ENCODE measurements around the gene BAHCC1.

The BAHCC1 gene

DNA sequence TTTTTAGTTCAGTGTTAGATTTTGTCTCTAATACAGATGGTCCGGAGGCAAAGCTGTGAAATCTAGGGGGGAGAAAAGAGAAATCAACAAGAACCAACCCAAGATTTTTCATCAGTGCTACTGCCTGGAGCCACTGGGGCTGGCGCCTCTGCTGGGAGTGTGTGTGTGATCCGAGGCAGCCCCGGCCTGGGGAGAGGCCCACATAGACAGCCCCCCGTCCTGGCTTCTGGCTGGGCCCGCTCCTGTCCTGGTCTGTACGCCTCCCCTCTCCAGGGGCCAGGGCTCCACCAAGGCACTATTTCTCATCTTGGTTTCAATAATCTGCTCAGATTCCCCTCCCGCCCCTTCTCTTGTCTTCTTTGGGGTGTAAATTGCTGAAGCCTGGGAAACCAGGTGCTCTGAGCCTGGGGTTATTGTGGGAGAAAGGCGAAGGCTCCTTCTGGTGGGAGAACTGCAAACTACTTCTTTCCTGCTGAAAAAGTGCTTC lies 7.8 kb downstream of the BAHCC1 start:
- Histone ChIP-seq H3K4me3 (ENCODE audit: low read length) (no peak overlapping the region), H3K27ac (ENCODE audit: low read length) (no peak overlapping the region), H3K36me3 (ENCODE audit: control insufficient read depth, low read depth, low read length) (no peaks in the 10 kb centered on the region), H3K4me1 (ENCODE audit: control insufficient read depth, low read depth, low read length) (peaks cover 36% of the 10 kb centered on the region), H3K9me3 (ENCODE audit: control insufficient read depth, low read depth, low read length) (no peaks in the 10 kb centered on the region), H3K9ac (ENCODE audit: low read length) (no peak overlapping the region), H3K27me3 (ENCODE audit: control insufficient read depth, insufficient read depth, low read length) (peaks cover 70% of the 10 kb centered on the region)

DNA sequence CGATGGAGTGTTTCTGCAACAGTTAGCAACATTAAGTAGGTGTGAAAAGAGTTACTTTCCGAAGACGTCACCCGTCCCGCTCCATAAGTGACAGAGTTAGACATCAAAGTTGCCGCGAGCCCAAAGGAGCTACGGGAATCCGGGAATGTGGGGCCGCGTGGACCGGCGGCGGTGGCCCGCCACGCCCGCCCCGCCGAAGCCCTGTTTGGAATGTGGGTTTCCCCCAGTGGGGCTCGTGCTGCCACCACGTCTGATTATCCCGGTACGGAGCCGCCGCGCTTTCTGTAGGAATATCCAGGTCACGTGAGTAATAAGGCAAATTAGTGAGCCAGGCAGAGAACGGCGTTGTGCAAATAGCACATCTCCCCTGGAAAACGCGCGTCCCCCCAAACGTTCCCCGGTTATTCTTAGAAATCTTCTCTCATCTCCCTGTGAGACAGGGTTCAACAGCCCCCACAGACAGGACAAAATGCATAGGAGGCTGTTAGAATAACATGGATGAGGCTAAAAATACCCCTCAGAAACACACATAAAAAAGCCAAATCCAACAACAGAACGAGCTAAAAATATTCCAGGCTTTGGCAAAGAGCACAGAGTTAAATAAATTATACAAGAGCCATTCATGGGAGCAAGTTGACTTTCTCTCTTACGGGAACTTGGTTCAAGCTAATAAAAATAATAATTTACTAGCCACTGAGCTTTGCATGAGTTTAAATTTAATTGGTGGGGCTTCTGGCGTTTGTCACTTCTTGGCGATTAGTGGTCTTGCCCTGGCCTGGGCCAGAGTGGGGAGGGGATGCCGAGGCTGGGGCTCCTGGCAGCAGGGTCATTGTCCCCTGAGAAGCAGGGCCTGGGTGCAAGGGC lies 8.6 kb downstream of the BAHCC1 start:
- Histone ChIP-seq H3K27ac (ENCODE audit: low read length) (no peak overlapping the region), H3K36me3 (ENCODE audit: control insufficient read depth, low read depth, low read length) (no peaks in the 10 kb centered on the region), H3K9me3 (ENCODE audit: control insufficient read depth, low read depth, low read length) (no peaks in the 10 kb centered on the region), H3K27me3 (ENCODE audit: control insufficient read depth, insufficient read depth, low read length) (peaks cover 61% of the 10 kb centered on the region), H3K9ac (ENCODE audit: low read length) (no peak overlapping the region), H3K4me1 (ENCODE audit: control insufficient read depth, low read depth, low read length) (peaks cover 30% of the 10 kb centered on the region), H3K4me3 (ENCODE audit: low read length) (no peak overlapping the region)

DNA sequence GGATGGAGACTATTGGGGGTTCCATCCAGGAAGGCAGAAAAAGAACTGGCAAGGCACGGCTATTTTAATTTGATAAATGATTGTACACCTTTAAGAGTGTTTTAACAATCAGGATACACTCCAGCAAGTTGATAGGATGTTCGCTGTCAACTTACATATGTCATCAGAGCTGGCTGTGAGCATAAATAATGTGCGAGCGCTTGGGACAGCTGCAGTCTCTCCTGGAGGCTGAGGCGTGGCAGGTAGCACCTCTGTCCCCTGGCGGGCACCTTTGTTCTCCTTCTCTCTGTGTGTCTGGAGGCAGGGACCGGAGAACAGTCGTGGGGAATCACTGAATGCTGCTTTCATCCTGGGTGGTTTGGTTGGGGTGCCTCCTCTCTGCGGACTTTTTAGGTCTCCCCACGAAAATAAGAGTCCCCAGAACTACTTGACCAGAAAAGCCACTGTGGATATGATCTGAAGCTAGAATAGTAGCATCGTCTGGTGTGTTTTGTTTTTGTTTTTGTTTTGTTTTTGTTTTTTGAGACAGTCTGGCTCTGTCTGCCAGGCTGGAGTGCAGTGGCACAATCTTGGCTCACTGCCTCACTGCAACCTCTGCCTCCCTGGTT lies 9.4 kb downstream of the BAHCC1 start:
- Histone ChIP-seq H3K27ac (ENCODE audit: low read length) (no peak overlapping the region), H3K4me1 (ENCODE audit: control insufficient read depth, low read depth, low read length) (peaks cover 28% of the 10 kb centered on the region)

DNA sequence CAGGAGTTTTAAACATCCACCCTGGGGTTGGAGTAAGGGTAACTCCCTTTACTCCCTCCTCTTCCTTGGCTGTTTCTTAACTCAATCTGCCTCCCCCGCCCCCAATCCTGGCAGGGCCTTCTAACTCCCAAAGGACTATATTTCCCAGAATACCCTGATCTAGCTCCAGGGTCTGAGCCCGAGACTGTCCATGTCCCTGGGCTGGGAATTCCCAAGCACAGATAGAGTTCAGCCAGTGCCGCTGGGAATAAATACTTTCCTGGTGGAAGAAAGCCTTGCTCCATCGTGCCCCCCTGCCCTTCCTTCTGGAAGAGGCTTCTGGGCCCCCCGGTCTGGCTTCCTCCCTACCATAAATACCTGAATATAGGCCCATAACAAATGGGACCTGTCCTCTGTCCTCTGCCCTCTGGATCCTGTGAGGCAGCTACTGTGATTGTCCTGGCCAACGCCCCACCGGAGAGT lies 10.2 kb downstream of the BAHCC1 start:
- H3K36me3 ChIP-seq (ENCODE audit: control insufficient read depth, low read depth, low read length): no peaks in the 10 kb centered on the region
- no peak overlapping the region for H3K27ac ChIP-seq (ENCODE audit: low read length)
- peaks cover 50% of the 10 kb centered on the region for H3K27me3 ChIP-seq (ENCODE audit: control insufficient read depth, insufficient read depth, low read length)
- H3K4me3 ChIP-seq (ENCODE audit: low read length): no peak overlapping the region
- no peak overlapping the region for H3K9ac ChIP-seq (ENCODE audit: low read length)
- H3K4me1 ChIP-seq (ENCODE audit: control insufficient read depth, low read depth, low read length): peaks cover 28% of the 10 kb centered on the region
- no peaks in the 10 kb centered on the region for H3K9me3 ChIP-seq (ENCODE audit: control insufficient read depth, low read depth, low read length)

More for the DNA sequence above, 9.4 kb downstream of the BAHCC1 start:
- Histone ChIP-seq H3K27me3 (ENCODE audit: control insufficient read depth, insufficient read depth, low read length) (peaks cover 58% of the 10 kb centered on the region), H3K9ac (ENCODE audit: low read length) (no peak overlapping the region), H3K4me3 (ENCODE audit: low read length) (no peak overlapping the region), H3K36me3 (ENCODE audit: control insufficient read depth, low read depth, low read length) (no peaks in the 10 kb centered on the region), H3K9me3 (ENCODE audit: control insufficient read depth, low read depth, low read length) (no peaks in the 10 kb centered on the region)

DNA sequence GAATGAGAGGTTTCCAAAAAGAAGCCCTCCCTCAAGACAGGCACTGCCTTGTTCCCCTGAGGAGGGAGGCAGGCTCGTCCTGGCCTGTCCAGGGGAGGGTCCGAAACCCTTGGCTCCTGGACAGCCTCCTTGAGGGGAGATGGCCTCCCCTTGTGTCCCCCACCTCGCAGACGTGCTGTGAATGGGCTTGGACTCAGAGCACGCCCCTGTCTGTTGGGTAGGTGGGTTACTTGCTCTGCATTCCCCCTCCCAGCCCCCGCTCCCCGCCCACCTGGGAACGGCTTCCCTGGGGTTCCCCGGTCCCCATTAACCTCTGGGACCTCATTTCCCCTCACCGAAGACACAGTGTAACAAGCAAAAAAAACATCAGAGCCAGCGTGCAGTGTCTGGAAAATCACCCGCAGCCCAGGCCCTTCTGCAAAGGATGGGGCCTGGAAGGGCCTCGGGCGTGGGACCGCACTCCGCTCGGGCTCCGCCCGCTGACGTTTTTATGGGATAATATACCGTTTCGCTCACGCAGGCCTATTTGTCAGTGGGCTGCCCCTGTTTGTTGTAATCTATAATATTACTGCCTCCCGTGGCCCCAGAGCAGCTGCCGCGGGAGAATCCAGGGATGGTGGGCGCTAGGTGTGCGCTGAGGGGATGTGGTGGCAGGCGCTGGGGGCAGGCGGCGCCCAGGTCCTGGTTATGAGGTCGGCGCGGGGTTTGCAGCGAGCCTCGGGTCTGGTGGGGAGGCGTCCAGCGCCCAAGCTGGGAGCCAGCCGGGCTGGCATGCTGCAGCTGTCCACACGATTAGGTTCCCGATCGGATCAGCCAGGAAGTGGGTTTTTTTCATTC lies 11.1 kb downstream of the BAHCC1 start:
- H3K27ac ChIP-seq (ENCODE audit: low read length): no peak overlapping the region
- no peaks in the 10 kb centered on the region for H3K9me3 ChIP-seq (ENCODE audit: control insufficient read depth, low read depth, low read length)
- peaks cover 19% of the 10 kb centered on the region for H3K4me1 ChIP-seq (ENCODE audit: control insufficient read depth, low read depth, low read length)
- no peak overlapping the region for H3K4me3 ChIP-seq (ENCODE audit: low read length)
- no peaks in the 10 kb centered on the region for H3K36me3 ChIP-seq (ENCODE audit: control insufficient read depth, low read depth, low read length)
- H3K27me3 ChIP-seq (ENCODE audit: control insufficient read depth, insufficient read depth, low read length): peaks cover 41% of the 10 kb centered on the region
- no peak overlapping the region for H3K9ac ChIP-seq (ENCODE audit: low read length)

DNA sequence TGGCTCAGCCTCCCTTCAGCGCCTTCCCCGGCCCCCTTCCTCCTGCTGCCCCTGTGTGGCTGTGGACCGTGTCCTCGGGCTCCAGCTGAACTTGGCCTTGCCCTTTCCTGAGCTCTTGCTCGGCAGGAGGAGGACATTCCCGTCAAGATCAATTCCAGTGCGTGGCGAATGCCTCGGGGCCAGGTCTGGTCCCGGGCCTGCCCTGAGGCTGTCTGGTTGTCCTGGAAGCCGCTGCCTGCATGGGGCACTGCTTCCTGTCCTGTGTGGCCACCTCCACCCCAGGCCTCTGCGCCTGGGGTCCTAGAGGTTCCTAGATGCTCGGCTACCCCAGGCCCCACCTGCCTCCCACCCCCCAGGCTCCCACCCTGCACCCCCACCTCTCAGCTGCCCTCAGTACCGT lies 12.8 kb downstream of the BAHCC1 start:
- Histone ChIP-seq H3K4me3 (ENCODE audit: low read length) (no peak overlapping the region), H3K36me3 (ENCODE audit: control insufficient read depth, low read depth, low read length) (no peaks in the 10 kb centered on the region), H3K9ac (ENCODE audit: low read length) (no peak overlapping the region), H3K4me1 (ENCODE audit: control insufficient read depth, low read depth, low read length) (peaks cover 2% of the 10 kb centered on the region), H3K9me3 (ENCODE audit: control insufficient read depth, low read depth, low read length) (no peaks in the 10 kb centered on the region), H3K27ac (ENCODE audit: low read length) (no peak overlapping the region), H3K27me3 (ENCODE audit: control insufficient read depth, insufficient read depth, low read length) (peaks cover 24% of the 10 kb centered on the region)

DNA sequence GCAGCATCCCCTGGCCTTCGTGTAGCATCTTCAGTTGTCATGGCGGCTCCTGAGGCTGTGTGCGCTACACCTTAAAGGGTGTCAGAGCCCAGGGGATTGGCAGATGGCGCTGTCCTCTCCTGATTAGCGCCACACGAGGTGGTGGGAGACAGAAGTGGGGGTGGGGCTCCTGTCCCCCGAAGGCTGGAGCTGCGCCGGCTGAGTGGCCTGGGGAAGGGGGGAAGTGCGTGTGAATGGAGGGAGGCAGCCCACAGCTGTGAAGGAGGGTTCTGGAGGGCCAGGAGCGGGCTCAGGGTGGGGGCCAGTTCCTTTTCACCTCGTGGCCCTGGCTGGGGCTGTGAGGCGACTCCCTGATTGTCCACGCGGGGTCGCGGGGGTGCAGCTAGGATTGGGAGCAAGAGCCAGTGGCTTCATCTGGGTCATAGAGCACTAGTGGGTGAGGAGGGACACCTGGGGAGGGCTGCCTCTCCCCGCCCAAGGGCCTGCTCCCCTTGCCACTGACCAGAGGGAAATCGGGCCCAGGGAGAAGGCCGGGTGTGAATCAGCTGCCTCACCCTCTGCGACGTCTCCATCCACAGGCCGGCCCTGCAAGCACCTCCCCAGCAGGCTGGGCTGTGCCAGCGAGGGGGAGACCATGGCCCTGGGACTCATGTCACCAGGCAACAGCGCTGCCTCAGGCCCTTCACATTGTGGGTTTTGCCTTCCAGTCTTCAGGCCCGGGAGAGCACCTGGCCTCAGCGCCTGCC lies 14.1 kb downstream of the BAHCC1 start:
- no peak overlapping the region for H3K27ac ChIP-seq (ENCODE audit: low read length)
- no peak overlapping the region for H3K9ac ChIP-seq (ENCODE audit: low read length)
- H3K4me3 ChIP-seq (ENCODE audit: low read length): no peak overlapping the region
- no peaks in the 10 kb centered on the region for H3K4me1 ChIP-seq (ENCODE audit: control insufficient read depth, low read depth, low read length)
- H3K9me3 ChIP-seq (ENCODE audit: control insufficient read depth, low read depth, low read length): no peaks in the 10 kb centered on the region
- H3K36me3 ChIP-seq (ENCODE audit: control insufficient read depth, low read depth, low read length): no peaks in the 10 kb centered on the region
- H3K27me3 ChIP-seq (ENCODE audit: control insufficient read depth, insufficient read depth, low read length): peaks cover 11% of the 10 kb centered on the region

DNA sequence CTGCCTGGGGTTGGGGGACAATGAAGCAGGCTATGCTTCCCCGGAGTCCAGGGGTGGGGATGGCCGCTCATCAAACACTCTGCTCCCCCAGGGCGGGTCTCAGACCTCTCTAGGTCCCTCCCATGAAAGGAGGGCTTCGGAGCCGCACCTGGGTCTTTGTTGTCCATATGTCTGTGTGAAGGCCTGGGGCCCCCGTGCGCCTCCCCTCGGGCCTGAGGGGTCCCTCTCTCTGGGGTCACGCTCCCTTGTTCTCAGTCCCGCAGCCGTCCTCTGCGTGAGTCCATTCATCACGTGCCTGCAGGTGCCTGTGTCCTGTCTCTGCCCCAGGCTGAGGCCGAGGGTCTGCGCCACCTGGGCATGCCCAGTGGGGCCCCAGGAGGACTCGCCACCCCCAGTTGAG lies 15.6 kb downstream of the BAHCC1 start:
- Histone ChIP-seq H3K4me1 (ENCODE audit: control insufficient read depth, low read depth, low read length) (no peaks in the 10 kb centered on the region), H3K9me3 (ENCODE audit: control insufficient read depth, low read depth, low read length) (no peaks in the 10 kb centered on the region), H3K4me3 (ENCODE audit: low read length) (no peak overlapping the region), H3K27ac (ENCODE audit: low read length) (no peak overlapping the region), H3K27me3 (ENCODE audit: control insufficient read depth, insufficient read depth, low read length) (no peaks in the 10 kb centered on the region), H3K36me3 (ENCODE audit: control insufficient read depth, low read depth, low read length) (no peaks in the 10 kb centered on the region), H3K9ac (ENCODE audit: low read length) (no peak overlapping the region)

DNA sequence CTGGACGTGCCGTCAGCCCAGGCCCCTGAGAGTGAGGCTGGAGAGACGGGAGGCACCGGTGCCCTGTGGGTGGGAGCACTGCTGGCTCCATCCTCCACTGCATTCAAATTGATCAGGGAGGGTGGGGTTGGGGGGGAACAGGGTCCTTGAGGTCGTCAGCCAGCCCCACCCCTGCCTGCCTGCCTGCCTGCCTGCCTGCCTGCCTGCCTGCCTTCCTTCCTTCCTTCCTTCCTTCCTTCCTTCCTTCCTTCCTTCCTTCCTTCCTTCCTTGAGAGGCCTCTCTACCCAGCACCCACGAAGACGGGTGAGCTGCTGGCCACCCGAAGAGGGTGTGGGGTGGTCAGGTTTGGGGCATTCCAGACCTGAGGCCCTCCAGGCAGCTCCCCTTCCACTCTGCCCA lies 16.0 kb downstream of the BAHCC1 start:
- Histone ChIP-seq H3K4me1 (ENCODE audit: control insufficient read depth, low read depth, low read length) (no peaks in the 10 kb centered on the region), H3K27me3 (ENCODE audit: control insufficient read depth, insufficient read depth, low read length) (no peaks in the 10 kb centered on the region), H3K36me3 (ENCODE audit: control insufficient read depth, low read depth, low read length) (no peaks in the 10 kb centered on the region), H3K9me3 (ENCODE audit: control insufficient read depth, low read depth, low read length) (no peaks in the 10 kb centered on the region), H3K27ac (ENCODE audit: low read length) (no peak overlapping the region), H3K9ac (ENCODE audit: low read length) (no peak overlapping the region), H3K4me3 (ENCODE audit: low read length) (no peak overlapping the region)

DNA sequence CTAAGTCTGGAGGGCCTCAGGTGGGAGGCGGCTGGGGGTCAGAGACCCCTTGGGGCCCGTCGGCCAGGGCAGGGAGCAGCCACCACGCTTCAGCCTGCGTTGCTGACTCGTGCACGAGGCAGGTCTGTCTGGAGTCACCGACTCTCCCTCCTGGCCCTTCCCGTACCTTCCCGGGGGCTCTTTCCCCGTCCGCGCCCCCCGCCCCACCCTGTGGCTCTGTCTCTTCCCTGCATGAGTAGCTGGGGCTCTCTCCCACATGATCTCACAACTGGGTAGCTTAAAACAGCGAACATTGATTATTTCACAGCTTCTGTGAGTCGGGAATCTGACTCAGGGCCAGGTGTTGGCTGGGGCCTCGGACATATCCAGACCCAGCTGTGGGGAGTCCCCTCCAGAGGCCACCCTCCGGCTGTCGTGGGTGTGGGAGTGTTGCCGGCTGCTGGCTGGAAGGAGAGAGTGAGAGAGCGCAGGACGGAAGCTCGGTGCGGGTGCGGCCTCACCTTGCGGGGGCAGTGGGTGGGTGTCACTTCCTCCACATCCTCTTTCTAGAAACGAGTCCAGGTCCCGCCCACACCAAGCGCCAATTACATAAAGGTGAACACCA lies 17.3 kb downstream of the BAHCC1 start:
- Histone ChIP-seq H3K4me1 (ENCODE audit: control insufficient read depth, low read depth, low read length) (no peaks in the 10 kb centered on the region), H3K4me3 (ENCODE audit: low read length) (no peak overlapping the region), H3K27me3 (ENCODE audit: control insufficient read depth, insufficient read depth, low read length) (no peaks in the 10 kb centered on the region), H3K9ac (ENCODE audit: low read length) (no peak overlapping the region), H3K27ac (ENCODE audit: low read length) (no peak overlapping the region), H3K9me3 (ENCODE audit: control insufficient read depth, low read depth, low read length) (no peaks in the 10 kb centered on the region), H3K36me3 (ENCODE audit: control insufficient read depth, low read depth, low read length) (no peaks in the 10 kb centered on the region)

Data from iPS-18a (cell line).